HUES64 (cell line): ENCODE measurements around the gene ASS1. TPM values are rescaled to one million over a fixed set of nuclear protein-coding genes. Genes with fewer than 3 reads are reported as not detected.
"Not testable (repeated sequence)": the region's sequence is repeated elsewhere in the genome, so short reads cannot be mapped to it uniquely, and the experiment has no call there.

ENCODE experiments used
- H3K27ac ChIP-seq: 2 replicates; pipeline ENCODE4 v1.7.0; 2013; ENCODE audit warnings: low read depth, low read length, inconsistent platforms
- H3K27me3 ChIP-seq: 2 replicates; pipeline ENCODE4 v1.6.1; 2013; ENCODE audit warnings: mild to moderate bottlenecking, low read length; ENCODE audit not compliant: insufficient read depth
- H3K36me3 ChIP-seq: 2 replicates; pipeline ENCODE4 v1.6.1; 2013; ENCODE audit warnings: mild to moderate bottlenecking, low read length; ENCODE audit not compliant: insufficient read depth
- H3K4me1 ChIP-seq: 2 replicates; pipeline ENCODE4 v1.6.1; 2013; ENCODE audit warnings: mild to moderate bottlenecking, low read length, moderate library complexity; ENCODE audit not compliant: insufficient read depth
- H3K4me3 ChIP-seq: 2 replicates; pipeline ENCODE4 v1.5.1; 2013; ENCODE audit warnings: mild to moderate bottlenecking, low read length, moderate library complexity
- H3K9ac ChIP-seq: 2 replicates; pipeline ENCODE4 v1.6.1; 2013; ENCODE audit warnings: mild to moderate bottlenecking, low read depth, low read length
- H3K9me3 ChIP-seq: 2 replicates; pipeline ENCODE4 v1.6.1; 2013; ENCODE audit warnings: low read depth, low read length; ENCODE audit not compliant: insufficient read depth
- WGBS: fragments of 150-250, 120-280 bp; methylation state at CpG from one replicate; pipeline ENCODE4 v1.1.7; 2013; ENCODE audit warnings: missing lambda C conversion rate; 5-methylcytosine and 5-hydroxymethylcytosine counted together
- polyA plus RNA-seq, 2 experiments: library from polyadenylated mRNA; stranded (reverse); fragments of 50-300 nt; gene quantifications; one replicate each; pipeline ENCODE4 v1.2.3, GENCODE V29; 2013

The ASS1 gene
- polyA plus RNA-seq (2013, experiment 1 of 2), result 38.1 TPM
- polyA plus RNA-seq (2013, experiment 2 of 2), result 36.4 TPM

- H3K27ac ChIP-seq, result peak within 1 kb of the TSS; percentile 87; the same call in 1 of the 2 replicates
- peak within 1 kb of the TSS; percentile 69 for H3K4me3 ChIP-seq
- H3K27me3 ChIP-seq, result peaks cover 28% of the 10 kb centered on the region
- 1% methylated on average over 66 of the region's 66 CpGs for WGBS
- H3K9me3 ChIP-seq, result peaks cover 14% of the 10 kb centered on the region; the same call in 1 of the 2 replicates
- no peaks in the 10 kb centered on the region for H3K36me3 ChIP-seq
- peaks cover 29% of the 10 kb centered on the region for H3K4me1 ChIP-seq
- peak within 1 kb of the TSS; percentile 65 for H3K9ac ChIP-seq
These were observed at the start of gene ASS1 for GRCh38 chr9:130444565-130445221. ASS1 (plus strand) TSS chr9:130444961; CDS start chr9:130452229, 7,268 bp downstream.

GRCh38 chr9:130395810-130396435, 48.8 kb upstream of the ASS1 start:
- 97% methylated on average over 24 of the region's 26 CpGs for WGBS
- H3K9ac ChIP-seq, result no peak overlapping the region
- no peak overlapping the region for H3K4me3 ChIP-seq
- H3K27ac ChIP-seq, result no peak overlapping the region
- no peaks in the 10 kb centered on the region for H3K9me3 ChIP-seq
- no peaks in the 10 kb centered on the region for H3K36me3 ChIP-seq
- no peaks in the 10 kb centered on the region for H3K27me3 ChIP-seq
- H3K4me1 ChIP-seq, result no peaks in the 10 kb centered on the region

GRCh38 chr9:130396581-130396980, 48.2 kb upstream of the ASS1 start:
- WGBS, result 92% methylated on average over 4 of the region's 4 CpGs
- H3K27ac ChIP-seq, result no peak overlapping the region
- H3K4me1 ChIP-seq, result no peaks in the 10 kb centered on the region
- H3K36me3 ChIP-seq, result no peaks in the 10 kb centered on the region
- no peak overlapping the region for H3K4me3 ChIP-seq
- no peaks in the 10 kb centered on the region for H3K27me3 ChIP-seq
- no peaks in the 10 kb centered on the region for H3K9me3 ChIP-seq
- no peak overlapping the region for H3K9ac ChIP-seq

- no peaks in the 10 kb centered on the region for H3K36me3 ChIP-seq
- 95% methylated on average over 17 of the region's 17 CpGs for WGBS
- H3K9me3 ChIP-seq, result no peaks in the 10 kb centered on the region
- no peaks in the 10 kb centered on the region for H3K4me1 ChIP-seq
- no peak overlapping the region for H3K9ac ChIP-seq
- no peak overlapping the region for H3K27ac ChIP-seq
- H3K27me3 ChIP-seq, result no peaks in the 10 kb centered on the region
- H3K4me3 ChIP-seq, result no peak overlapping the region
These were observed 46.1 kb upstream of the ASS1 start for GRCh38 chr9:130398487-130399240.

GRCh38 chr9:130399768-130400167, 45.0 kb upstream of the ASS1 start:
- H3K9ac ChIP-seq, result no peak overlapping the region

GRCh38 chr9:130400870-130401269, 43.9 kb upstream of the ASS1 start:
- no peak overlapping the region for H3K9ac ChIP-seq
- H3K4me1 ChIP-seq, result no peaks in the 10 kb centered on the region
- WGBS, result 93% methylated on average over 8 of the region's 8 CpGs
- no peaks in the 10 kb centered on the region for H3K27me3 ChIP-seq
- H3K9me3 ChIP-seq, result no peaks in the 10 kb centered on the region
- H3K4me3 ChIP-seq, result no peak overlapping the region
- H3K36me3 ChIP-seq, result no peaks in the 10 kb centered on the region
- H3K27ac ChIP-seq, result no peak overlapping the region

More at GRCh38 chr9:130399768-130400167, 45.0 kb upstream of the ASS1 start:
- H3K27ac ChIP-seq, result no peak overlapping the region
- no peaks in the 10 kb centered on the region for H3K27me3 ChIP-seq
- H3K9me3 ChIP-seq, result no peaks in the 10 kb centered on the region
- H3K4me3 ChIP-seq, result no peak overlapping the region
- no peaks in the 10 kb centered on the region for H3K36me3 ChIP-seq
- 86% methylated on average over 8 of the region's 8 CpGs for WGBS
- no peaks in the 10 kb centered on the region for H3K4me1 ChIP-seq

GRCh38 chr9:130401742-130402141, 43.0 kb upstream of the ASS1 start:
- H3K9ac ChIP-seq, H3K27me3 ChIP-seq, H3K27ac ChIP-seq, H3K9me3 ChIP-seq, H3K4me3 ChIP-seq, H3K4me1 ChIP-seq, H3K36me3 ChIP-seq: not testable (repeated sequence)
- whole genome bisulfite sequencing, result 97% methylated on average over 3 of the region's 3 CpGs

GRCh38 chr9:130402243-130402642, 42.5 kb upstream of the ASS1 start:
- 94% methylated on average over 3 of the region's 3 CpGs for WGBS

GRCh38 chr9:130402645-130403440, 41.9 kb upstream of the ASS1 start:
- Histone ChIP-seq H3K9me3 (no peaks in the 10 kb centered on the region), H3K4me3 (no peak overlapping the region), H3K27ac (no peak overlapping the region), H3K27me3 (no peaks in the 10 kb centered on the region), H3K36me3 (no peaks in the 10 kb centered on the region), H3K9ac (peak overlapping the region; percentile 5; the same call in 1 of the 2 replicates), H3K4me1 (no peaks in the 10 kb centered on the region)
- 93% methylated on average over 28 of the region's 28 CpGs for WGBS

More at GRCh38 chr9:130402243-130402642, 42.5 kb upstream of the ASS1 start:
- Histone ChIP-seq H3K27me3 (no peaks in the 10 kb centered on the region), H3K36me3 (no peaks in the 10 kb centered on the region), H3K4me3 (no peak overlapping the region), H3K9me3 (no peaks in the 10 kb centered on the region), H3K9ac (no peak overlapping the region), H3K4me1 (no peaks in the 10 kb centered on the region), H3K27ac (no peak overlapping the region)

- Histone ChIP-seq H3K9ac (no peak overlapping the region), H3K4me3 (no peak overlapping the region), H3K36me3 (no peaks in the 10 kb centered on the region), H3K4me1 (no peaks in the 10 kb centered on the region), H3K27ac (no peak overlapping the region), H3K9me3 (no peaks in the 10 kb centered on the region), H3K27me3 (no peaks in the 10 kb centered on the region)
- WGBS, result 96% methylated on average over 22 of the region's 22 CpGs
These were observed 39.0 kb upstream of the ASS1 start for GRCh38 chr9:130405657-130406257.
